Medulla oblongata (tissue), 1 donor: ENCODE measurements around the gene SAMD8.
A peak's percentile ranks its signal among the peaks of the same experiment; 100 is the strongest.

Experiments
- DNase-seq: peaks from one replicate; pipeline ENCODE4 v3.0.0-alpha.2; 2015; ENCODE audit errors: extremely low spot score

SAMD8 gene

DNA sequence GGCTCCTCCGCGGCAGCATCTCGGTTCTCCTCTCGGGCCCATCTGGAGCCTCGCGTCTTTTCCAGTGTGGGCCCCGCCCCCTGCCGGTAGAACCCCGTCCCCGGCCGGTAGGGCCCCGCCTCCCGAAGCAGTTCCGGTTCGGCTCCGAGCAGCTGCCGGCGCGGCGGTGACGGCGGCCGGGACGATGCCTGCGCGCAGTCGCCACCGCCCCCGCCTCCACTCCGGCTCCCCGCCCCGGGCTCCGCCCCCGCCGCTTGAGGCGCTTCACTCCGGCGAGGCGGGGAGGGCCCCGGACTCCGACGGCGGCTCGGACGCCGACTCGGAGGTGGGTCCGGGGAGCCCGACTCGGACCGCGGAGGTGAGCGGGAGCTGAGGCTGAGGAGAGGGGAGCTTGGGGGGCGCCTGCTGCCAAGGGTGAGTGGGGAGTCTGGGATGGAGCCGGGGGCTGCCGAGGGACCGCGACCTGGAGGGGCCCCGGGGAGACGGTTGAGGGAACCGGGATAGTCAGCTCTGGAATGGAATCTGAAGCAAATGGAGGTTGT, at the start of gene SAMD8:
SAMD8 (plus strand) TSS at position 292 of the 542 bp plus-strand sequence. CDS start 38,873 bp downstream, outside the sequence.
- peak; percentile 94 for DNase-seq

DNA sequence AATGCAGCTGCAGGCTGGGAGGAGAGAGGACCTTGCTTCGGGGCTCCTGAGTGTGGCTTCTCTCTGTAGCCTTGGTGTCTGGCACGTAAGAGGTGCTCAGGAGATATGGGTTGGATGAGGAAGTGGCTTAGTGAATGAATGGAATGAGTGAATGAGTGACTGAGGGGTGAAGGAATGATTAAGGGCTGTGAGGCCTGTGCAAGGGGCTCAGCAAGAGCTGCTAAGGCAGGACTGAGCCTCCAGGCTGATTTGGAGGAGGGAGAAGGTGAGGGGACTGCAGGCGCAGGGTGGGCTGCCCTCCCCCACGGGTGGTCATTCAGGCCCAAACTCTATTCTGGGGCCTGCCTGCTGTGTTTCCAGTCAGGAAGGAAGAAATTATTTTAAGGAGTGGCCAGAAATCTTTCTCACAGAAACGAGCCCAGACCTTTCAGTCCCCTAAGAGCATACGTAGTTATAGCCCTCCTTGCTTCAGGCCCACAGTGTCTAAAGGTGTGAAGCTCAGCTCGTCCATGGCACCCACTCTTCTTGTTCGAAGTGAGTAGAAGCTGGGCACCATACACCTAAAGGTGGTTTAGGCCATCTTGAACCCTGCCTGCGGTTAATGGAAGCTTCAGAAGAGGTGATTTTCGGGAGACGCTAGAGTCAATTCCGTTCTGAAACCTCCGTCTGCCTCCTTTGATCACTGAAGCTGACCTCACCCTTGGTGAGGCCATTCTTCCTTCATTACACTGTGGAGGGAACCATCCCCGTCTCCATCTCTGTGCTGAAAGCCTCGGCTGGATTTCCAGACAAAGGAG, 49.5 kb upstream of the SAMD8 start:
- no peak for DNase-seq

DNA sequence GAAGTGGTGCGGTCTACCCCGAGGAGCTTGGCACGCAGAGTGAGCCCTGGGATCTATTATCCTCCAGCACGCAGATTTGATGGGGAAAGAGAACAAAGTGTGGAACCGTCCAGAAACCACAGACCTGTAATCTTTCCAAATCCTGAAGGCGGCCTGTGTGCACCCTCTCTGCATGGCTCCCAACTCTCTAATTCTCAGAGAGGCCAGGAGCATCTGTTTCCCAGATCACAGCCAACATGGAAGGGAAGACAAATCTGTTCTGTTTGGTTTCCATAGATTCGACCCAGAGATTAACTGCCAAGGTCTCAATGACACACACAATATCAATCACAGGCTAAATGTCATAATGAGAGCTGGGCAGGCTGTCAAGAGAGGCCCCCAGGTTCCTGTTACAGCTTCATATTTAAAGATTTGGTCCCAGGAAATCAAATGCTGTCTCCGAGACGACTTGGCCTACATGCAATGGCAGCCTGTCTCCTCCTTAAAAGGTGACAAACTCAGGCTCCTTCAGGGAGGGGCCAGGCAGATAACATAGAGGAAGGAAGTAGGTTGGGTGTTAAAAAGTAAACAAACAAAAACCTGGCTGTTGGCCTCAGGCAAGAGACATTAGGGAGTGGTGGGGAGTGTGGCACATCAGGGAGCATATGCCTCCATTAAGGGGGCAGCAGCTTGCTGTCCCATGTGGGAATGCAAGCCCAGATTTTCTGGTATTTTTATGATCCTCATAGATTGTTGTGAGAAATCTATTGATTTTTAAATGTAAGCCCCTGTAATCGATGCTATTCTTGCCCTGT, 48.8 kb upstream of the SAMD8 start:
- DNase-seq, result peak; percentile 6

DNA sequence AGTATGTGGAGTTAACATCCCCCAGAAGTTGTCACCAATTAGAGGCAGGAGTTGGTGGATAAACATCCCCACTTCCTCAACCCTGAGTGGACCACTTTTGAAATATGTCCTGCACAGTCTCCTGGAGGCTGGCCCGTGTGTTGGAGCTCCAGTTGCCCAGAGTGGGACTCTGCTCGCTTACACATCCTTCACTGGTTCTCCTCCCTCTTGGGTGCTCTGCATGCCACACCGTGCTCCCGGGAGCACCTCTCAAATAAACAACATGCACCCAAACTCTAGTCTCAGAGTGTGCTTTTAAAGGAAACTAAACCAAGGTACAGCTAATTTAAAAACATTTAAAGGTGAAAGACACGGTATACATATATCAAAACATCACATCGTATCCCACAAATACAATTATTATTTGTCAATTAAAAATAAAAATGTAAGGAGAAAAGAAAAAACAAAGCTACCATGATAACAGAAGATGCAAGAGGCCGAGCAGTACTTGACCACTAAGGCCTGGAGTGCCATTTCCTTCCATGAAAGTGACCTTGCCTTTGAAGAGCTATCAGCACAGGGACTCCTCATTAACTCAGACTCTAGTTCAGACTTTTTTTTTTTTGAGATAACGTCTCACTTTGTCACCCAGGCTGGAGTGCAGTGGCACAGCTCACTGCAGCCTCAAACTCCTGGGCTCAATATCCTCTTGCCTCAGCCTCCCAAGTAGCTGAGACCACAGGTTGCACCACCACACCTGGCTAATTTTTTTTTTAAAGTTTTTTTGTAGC, 47.8 kb upstream of the SAMD8 start:
- no peak for DNase-seq

DNA sequence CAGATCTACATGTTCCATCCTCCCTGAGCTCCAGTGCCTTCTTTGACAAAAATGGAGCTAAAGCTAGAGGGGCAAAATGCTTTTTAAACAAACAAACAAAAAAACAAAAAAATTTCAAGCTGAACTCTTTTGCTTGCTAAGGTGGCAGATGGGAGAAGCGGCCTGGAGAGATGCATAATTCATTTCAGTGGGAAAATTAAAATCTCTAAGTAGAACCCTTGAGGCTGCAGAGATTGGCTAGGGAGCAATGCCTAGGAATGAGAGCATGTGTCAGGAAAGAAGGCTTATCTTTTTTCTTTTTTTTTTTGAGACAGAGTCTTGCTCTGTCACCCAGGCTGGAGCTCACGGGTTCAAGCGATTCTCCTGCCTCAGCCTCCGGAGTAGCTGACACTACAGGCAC, 46.4 kb upstream of the SAMD8 start:
- DNase-seq, result no peak

DNA sequence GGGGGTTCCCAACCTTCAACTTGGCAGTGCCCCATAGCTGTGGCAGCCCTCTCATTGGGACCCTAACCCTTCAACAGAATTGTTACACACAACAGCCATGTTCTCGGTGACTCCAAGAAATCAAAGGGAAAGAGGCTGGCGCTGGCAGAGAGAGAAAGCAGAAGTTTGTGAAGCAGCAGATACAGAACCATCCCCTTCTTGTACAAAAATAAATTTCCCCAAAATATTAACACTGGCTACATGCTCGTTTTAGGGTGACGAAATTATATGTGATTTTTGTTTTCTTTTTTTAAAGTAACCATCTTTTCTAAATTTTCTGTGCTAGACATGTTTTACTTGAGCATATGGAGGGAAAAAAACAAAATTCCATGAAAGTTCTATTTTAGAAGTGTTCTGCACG, 45.2 kb upstream of the SAMD8 start:
- no peak for DNase-seq

DNA sequence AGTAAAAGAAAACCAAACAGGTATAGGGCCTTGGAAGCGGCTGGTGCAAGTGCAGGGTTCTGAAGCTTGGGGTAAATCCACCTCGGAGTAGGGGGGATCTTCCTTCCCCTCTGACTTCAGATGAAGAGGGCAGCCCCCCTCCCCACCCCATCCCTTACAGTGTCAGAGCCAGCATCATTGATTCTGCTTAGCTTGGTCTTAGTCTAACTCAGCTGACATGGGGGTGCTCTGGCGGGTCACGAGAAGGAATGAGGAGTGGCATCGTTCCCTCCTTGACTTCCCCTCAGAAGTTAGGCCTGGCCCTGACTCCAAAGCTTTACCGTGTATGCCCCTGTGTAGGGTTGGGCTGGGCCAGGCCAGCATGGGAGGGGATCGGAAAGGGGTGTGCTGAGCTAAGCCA, 44.2 kb upstream of the SAMD8 start:
- no peak for DNase-seq

DNA sequence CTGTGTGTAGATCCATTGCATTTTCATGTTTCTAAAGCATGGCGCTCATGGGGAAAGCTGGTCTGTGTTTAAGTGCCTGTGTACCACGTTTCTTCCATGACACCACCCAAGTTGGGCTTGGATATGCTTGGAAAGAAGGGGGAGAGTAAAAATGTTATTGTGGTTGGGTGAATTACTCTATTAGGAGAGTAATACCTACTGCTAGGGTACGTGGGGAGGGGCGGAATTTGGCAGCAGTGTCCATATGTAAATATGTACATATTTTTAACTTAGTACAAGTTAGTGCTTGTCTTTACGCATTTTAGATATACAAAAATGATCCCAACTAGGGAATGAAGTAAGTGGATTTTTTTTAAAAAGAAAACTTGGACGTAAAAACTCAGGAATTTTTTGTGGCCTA, 42.9 kb upstream of the SAMD8 start:
- no peak for DNase-seq

DNA sequence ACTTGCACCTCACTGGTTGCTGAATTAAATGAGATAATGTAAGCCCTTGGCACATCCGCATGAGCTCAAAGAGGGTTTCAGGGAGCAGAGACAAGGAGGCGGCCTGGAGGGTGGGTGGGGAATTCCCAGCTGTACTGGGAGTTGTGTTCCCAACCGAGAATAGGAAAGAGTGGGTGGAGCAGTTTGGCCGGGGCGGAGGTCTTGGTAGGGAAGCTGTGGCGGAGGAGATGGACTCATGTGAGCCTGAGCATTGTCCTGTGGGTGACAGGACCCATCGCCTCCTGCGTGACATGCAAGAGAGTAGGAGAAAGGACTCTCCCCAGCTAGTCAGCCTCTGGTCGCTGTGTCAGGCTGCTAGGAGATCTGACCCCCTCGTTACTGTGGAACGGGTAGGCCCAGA, 41.0 kb upstream of the SAMD8 start:
- no peak for DNase-seq

DNA sequence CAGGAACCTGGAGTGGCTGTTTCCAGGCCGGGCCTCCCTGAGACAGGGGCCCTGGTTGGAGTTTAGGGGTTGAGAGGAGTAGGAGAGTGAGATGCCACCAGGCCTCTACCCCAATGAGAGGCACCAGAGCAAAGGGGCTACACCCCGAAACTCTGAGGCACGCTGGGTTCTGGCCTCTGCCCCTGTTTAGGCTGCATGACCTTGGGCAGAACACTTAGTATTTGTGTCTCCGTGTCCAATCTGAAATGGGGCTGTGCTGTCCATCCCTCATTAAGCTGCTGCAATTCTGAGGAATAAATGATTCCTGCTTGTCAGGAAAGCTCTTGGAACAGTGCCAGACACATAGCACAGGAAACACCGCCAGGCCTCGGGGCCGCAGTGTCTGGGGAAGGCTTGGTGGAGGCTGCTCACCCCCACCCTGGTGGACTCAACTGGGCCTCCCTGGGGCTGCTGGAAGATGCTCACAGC, 40.5 kb upstream of the SAMD8 start:
- no peak for DNase-seq

DNA sequence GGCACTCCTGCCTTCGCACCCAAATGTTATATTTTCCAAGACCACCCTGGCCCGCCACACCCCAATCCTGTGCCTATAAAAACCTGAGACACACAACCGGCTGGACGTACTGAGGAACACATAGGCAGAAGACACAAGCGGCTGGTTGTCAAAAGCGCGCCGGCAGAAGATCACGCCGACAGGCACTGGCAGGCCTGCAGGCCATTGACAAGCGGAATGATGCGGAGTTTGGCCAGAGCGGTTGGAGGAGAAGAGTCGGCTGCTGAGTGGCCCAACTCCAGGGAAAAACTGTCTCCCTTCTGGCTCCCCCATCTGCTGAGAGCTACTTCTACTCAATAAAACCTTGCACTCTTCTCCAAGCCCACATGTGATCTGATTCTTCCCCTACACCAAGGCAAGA, 39.7 kb upstream of the SAMD8 start:
- DNase-seq, result no peak

DNA sequence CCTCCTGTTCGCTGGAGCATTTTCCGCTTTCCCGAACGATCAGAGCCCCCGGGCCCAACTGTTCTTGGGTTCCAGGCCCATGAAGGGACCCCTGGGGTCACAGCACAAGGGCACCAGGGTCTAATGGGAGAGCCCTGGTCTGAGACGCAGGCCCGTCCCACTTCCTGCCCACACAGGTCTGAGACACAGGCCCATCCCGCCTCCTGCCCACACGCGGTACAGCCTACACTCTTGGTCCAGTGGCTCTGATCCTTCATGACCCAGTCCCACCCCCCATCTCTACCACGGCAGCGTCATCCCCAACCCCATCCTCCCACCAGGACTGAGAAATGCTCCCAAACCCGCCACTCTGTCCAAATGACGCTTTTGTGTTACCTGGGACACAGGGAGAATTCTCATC, 38.7 kb upstream of the SAMD8 start:
- no peak for DNase-seq

DNA sequence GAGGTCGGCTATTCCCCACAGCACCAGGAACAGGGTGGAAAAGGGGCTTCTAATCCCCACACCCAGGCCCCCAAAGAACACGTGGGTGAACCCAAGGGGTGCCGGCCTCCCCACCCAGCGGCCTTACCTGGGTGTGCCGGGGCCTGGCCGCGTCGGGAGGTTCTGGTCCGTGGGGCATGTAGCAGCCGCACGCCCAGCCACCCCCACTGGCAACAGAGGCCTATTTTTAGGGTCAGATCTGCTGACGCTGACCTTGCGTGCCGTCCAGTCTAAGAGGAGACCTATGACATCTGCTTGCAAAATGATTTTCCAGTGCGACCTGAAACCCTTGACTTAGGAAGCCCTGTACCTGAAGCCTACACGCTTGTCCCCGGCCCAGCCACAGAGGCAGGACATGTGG, 38.0 kb upstream of the SAMD8 start:
- DNase-seq, result no peak

DNA sequence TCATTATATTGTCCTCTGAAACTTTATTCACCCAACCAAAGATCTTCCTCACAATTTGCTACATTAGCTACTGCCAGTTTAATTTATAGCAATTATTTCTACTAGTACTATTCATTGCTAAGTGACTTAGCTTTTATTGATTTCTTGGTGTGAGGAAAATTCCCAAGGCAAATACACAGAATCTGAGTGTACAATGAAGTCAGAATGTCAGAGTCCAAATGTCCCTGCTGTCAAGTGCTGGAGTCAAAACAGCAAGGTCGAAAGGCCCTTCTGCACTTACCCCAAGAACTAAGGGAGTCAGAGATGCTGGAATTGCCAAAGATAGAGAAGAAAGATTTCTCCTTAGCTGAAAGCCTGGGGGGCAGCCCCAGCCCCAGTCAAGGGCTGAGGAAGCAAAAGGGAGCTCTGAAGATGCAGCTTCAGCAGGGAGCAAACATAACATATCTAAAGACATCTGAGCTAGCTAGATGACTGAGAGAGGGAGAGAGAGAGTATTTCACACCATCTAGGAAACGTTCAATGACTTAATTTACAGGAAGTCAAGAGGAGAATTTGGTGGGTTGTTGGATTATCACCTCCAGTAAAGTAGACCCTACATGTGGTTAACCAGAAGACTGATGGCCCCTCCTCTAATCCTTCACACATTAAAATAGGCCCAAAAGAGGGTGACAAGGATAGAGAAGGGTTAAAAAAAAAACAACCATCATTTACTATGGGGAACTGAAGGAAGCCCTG, 36.6 kb upstream of the SAMD8 start:
- DNase-seq, result no peak

DNA sequence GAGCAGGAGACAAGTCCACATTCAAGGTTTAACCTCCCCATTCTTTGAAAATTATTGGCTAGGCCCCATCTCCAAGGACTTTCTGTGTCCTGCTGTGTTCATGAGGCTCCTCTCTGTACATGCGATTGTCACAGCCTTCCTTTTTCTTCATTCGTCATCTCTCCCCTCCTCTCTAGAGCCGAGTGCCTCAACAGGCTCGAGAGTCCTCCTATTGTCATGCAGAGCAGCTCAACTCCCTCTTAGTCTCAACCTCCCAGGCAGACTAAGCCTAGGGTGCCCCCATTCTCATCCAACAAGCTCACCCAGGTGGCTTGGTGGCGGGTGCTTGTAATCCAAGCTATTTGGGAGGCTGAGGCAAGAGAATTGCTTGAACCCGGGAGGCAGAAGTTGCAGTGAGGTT, 35.1 kb upstream of the SAMD8 start:
- no peak for DNase-seq

DNA sequence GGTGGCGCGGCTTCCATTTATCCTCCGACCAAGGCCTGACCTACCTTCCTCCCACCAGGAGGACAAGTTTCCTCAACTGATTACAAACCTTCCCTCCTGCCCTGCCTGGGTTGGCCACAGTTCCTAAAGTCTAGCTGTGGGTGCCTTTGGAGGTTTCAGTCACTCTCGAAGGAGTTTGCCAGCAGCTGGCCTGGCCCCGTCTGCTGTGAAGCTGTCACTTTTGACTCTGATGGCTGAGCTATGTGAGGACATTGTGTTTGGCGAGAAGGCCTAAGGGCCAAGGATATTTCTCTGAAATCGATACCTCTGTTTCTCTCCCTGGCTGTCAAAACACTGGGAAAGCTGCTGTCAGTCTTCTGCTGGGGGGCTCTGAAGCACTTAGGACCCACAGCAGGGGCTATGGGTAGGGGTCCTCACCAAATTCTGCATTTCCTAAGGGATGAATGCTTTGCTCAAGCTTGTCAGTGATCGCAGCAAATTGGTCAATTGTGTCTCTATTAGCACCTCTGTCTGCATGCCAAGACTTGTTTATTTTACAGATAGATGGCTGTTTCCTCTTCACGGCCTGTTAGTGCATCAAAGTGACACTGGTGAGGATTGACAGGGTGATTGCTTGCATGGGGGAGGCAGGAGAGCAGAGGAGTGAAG, 31.9 kb upstream of the SAMD8 start:
- DNase-seq, result no peak

DNA sequence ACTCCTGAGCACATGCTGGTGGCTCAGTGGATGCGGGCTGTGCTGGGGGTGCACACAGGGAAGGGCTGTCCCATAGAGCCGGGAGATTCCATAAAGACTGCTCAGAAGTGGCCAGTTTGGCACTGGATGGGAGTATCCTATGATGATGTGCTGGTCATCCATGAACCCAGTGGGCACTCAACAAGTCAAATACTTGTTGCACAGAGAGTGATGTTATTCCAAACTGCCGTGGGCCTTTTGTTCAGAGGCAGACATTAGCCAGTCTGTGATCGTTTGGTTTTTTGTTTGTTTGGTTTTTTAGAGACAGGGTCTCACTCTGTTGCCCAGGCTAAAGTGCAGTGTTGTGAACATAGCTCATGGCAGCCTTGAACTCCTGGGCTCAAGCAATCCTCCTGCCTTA, 30.9 kb upstream of the SAMD8 start:
- no peak for DNase-seq

DNA sequence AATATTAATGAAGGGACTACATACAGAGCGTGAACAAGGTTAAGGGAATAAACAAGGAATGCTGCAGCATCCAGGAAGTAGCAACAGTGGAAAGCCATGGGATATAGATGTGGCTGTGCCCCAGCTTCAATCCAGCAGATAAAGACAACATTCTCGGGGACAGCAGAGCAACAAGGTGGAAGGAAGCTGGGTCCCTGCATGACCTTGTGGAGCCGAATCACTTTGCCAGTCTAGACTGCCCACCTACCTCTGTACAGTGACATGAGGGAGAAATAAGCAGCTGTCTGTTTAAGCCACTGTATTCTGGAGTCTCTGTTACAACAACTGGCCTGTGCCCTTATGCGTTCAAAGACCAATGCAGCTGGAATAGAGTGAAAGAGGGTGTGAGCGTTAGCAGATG, 30.1 kb upstream of the SAMD8 start:
- no peak for DNase-seq

DNA sequence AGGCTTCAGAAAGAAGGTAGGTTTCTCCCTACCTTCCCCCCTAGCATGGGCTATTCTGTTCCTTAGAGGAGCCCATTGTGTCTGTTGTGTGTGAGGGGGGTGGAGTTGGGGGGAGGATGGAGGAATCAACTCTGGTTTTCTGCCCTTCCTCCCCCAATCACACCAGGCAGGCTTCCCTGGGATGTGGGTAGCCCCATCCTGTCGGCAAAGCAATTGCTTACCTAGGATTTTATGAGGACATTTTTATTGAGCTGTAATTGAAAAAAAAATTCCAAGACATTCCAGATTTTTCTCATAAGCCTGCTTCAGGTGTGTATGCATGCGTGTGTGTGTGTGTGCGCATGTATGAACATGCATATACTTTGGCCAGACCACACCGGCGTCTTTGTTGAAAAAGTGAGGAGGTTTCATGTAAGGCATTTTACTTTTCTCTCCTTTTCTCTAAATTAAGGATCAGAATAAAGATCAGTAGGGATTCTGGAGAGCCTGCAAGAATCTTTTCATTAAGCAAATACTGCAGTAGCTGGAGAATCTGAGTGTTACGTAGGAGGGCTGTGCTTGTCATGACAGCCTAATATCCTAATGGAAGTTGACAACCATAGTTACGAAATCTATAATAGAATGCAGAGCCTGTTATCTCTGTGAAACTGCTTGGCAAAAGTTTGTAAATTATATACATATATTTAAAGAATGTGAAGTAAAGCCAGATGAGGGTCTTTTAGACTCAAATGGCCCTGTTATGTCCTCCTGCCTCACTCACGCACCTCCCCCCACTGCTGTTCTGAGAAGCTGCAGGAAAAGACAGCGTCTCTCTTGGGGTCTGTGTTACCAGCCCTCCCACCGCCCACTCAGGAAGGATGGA, 27.3 kb upstream of the SAMD8 start:
- no peak for DNase-seq

DNA sequence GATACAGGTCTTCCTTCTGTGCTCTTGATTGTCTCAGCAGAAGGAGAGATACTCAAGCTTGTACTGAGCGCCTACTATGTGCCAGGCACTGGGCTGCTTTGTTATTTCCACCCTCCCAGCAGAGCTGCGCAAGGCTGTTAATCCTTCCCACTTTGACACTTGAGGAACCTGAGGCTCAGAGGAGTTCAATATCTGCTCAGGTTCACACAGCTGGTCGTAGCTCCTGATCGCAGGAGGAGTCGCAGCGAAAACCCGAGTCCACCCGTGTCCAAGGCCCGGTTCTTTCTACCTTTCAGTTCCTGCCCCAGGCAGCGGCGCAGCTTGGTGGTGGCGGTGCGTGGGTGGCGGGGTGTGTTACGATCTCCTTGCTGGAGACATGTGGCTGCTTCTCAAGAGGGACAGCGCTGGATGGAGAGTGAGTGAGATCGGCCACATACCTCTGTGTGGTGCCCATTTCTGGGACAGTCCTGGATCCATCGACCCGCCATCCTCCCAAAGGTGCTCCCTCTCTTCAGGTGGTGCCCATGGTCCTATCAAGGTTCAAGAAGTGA, 26.5 kb upstream of the SAMD8 start:
- DNase-seq, result no peak
